Thoracic aorta (tissue), 2 donors: ENCODE measurements around the gene PASK. TPM values are rescaled to one million over a fixed set of nuclear protein-coding genes. Genes with fewer than 3 reads are reported as not detected.

Source experiments
- ATAC-seq: fragments of 150-250 bp; one replicate; pipeline ENCODE4 v1.8.0; 2017; ENCODE audit warnings: low read depth; ENCODE audit not compliant: insufficient number of reproducible peaks, low FRiP score
- DNase-seq: peaks from one replicate; pipeline ENCODE4 v3.0.0-alpha.2; 2020; ENCODE audit warnings: low spot score
- H3K27ac ChIP-seq, 2 donors: fragments of 200-600 bp; sonication (generic); 1 replicate in 1 of 2; 2 replicates in 1 of 2; pipeline ENCODE4 v1.5.1; 2016; ENCODE audit warnings: mild to moderate bottlenecking in 2 of 2, moderate library complexity in 2 of 2
- H3K27me3 ChIP-seq: fragments of 200-600 bp; sonication (generic); replicated peaks from 2 replicates; pipeline ENCODE4 v1.6.0; 2016; ENCODE audit warnings: mild to moderate bottlenecking; ENCODE audit not compliant: insufficient read depth
- H3K36me3 ChIP-seq: fragments of 200-600 bp; sonication (generic); one replicate; pipeline ENCODE4 v1.5.1; 2016
- H3K4me1 ChIP-seq, 2 donors: fragments of 200-600 bp; sonication (generic); 1 replicate in 1 of 2; 2 replicates in 1 of 2; pipeline versions ENCODE4 v1.5.1 to v1.6.0; 2016; ENCODE audit warnings: low read depth in 2 of 2, mild to moderate bottlenecking in 1 of 2; ENCODE audit not compliant: control insufficient read depth in 1 of 2
- H3K4me3 ChIP-seq: fragments of 200-600 bp; sonication (generic); 2 replicates; pipeline ENCODE4 v1.5.1; 2016; ENCODE audit warnings: mild to moderate bottlenecking
- H3K9me3 ChIP-seq: fragments of 200-600 bp; sonication (generic); 2 replicates; pipeline ENCODE4 v1.5.1; 2016
- CTCF ChIP-seq: fragments of 200-600 bp; sonication (generic); IDR thresholded peaks from one replicate; pipeline ENCODE4 v1.5.1; 2019; ENCODE audit warnings: antibody characterized with exemption
- total RNA-seq, 2 donors: library from RNA; depleted of rRNA; stranded (reverse); fragments of >200 nt; gene quantifications; one replicate each; pipeline versions ENCODE4 v1.1.0 to v1.2.3, GENCODE V29; 2016

PASK gene
- total RNA-seq, 2 donors from 2014 or later: 3.1 to 3.5 TPM

- Histone ChIP-seq H3K36me3 (peaks cover 43% of the 10 kb centered on the region), H3K9me3 (no peaks in the 10 kb centered on the region), H3K4me1 (peaks cover 0 to 10% of the 10 kb centered on the region in 2 donors), H3K4me3 (no peak overlapping the region), H3K27me3 (no peaks in the 10 kb centered on the region), H3K27ac (no peak overlapping the region)
- TF ChIP-seq CTCF: no peak
- ATAC-seq (no peak), DNase-seq (no peak)
Measured at GRCh38 chr2:241064802-241065354, 84.4 kb downstream of the PASK start.

GRCh38 chr2:241064008-241064801, 85.1 kb downstream of the PASK start:
- no peak for ATAC-seq
- H3K4me1 ChIP-seq: peaks cover 0 to 10% of the 10 kb centered on the region in 2 donors
- H3K4me3 ChIP-seq: no peak overlapping the region
- H3K9me3 ChIP-seq: no peaks in the 10 kb centered on the region
- H3K27ac ChIP-seq: no peak overlapping the region
- TF ChIP-seq CTCF: no peak
- no peak for DNase-seq
- H3K27me3 ChIP-seq: no peaks in the 10 kb centered on the region
- H3K36me3 ChIP-seq: peaks cover 38% of the 10 kb centered on the region

GRCh38 chr2:241063587-241063986, 85.7 kb downstream of the PASK start:
- ATAC-seq: no peak
- no peaks in the 10 kb centered on the region for H3K27me3 ChIP-seq
- DNase-seq: no peak
- peaks cover 32% of the 10 kb centered on the region for H3K36me3 ChIP-seq
- TF ChIP-seq CTCF: no peak
- H3K9me3 ChIP-seq: no peaks in the 10 kb centered on the region
- peaks cover 0 to 10% of the 10 kb centered on the region in 2 donors for H3K4me1 ChIP-seq
- H3K27ac ChIP-seq: no peak overlapping the region
- H3K4me3 ChIP-seq: no peak overlapping the region

- Histone ChIP-seq H3K4me1 (peaks cover 0 to 10% of the 10 kb centered on the region in 2 donors), H3K27me3 (no peaks in the 10 kb centered on the region), H3K4me3 (no peak overlapping the region), H3K27ac (no peak overlapping the region), H3K36me3 (peaks cover 28% of the 10 kb centered on the region), H3K9me3 (no peaks in the 10 kb centered on the region)
- no peak for TF ChIP-seq CTCF
- DNase-seq (no peak), ATAC-seq (no peak)
Measured at GRCh38 chr2:241063093-241063551, 86.2 kb downstream of the PASK start.

DNA sequence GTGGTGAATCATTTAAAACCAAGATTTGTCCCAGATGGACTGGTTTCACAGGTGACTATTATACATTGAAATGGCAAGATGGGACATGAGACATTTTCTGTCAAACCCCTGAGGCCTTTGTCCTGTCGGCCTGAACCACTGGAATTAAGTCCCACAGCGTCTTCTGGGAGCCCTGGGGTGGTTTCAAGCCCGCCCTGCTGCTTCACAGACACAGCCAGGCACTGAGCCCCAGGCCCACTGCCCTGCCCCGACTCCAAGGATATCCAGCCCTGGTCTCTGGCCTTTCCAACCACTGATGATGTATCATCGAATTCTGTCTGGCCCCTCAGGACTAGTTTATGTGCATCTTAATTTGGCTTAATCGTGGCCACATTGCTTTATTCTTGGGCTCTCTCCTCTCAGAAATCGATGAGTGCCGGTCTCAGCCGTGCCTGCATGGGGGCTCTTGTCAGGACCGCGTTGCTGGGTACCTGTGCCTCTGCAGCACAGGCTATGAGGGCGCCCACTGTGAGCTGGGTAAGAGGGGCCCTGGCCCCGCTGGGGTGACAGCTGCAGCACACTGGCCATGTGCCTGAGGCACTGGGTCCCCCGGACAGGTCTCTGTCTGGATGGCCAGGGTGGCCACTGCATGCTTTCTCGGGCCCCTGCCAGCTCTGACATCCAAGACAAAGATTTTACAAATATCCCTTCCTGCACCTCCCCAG, 86.7 kb downstream of the PASK start:
- H3K27ac ChIP-seq: no peak overlapping the region
- no peak for TF ChIP-seq CTCF
- H3K4me1 ChIP-seq: peaks cover 0 to 10% of the 10 kb centered on the region in 2 donors
- H3K36me3 ChIP-seq: peaks cover 22% of the 10 kb centered on the region
- no peaks in the 10 kb centered on the region for H3K9me3 ChIP-seq
- ATAC-seq (no peak), DNase-seq (no peak)
- H3K4me3 ChIP-seq: no peak overlapping the region
- H3K27me3 ChIP-seq: no peaks in the 10 kb centered on the region
